GM19239 (cell line): ENCODE results near the gene ANKFN1.

Source experiments
- DNase-seq: peaks from one replicate; pipeline ENCODE4 v3.0.0; 2011; ENCODE audit warnings: low spot score; ENCODE audit not compliant: insufficient read length
- FAIRE-seq: peaks from 2 replicates; lab custom pipeline; 2011; peaks lifted over from hg19 to GRCh38; lab: Jason Lieb, UNC

ANKFN1 gene

DNA sequence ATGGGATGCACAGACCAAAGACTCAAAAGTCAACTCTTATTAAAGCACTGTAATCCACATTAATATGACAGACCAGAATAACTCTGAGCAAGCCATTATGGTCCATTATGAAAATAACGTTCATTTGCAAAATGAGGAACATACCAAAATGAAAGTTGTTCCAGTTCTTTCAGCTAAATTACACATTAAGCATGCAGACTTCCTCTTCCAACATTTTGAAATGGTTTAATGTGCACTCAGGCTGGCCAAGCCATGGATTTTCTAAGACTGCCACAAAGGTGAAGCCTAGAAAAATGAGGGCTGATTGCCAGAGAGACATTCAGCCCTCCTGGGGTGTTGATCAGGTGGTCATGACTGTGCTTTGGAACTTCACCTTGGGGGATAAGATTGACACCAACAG is 383.5 kb downstream of the ANKFN1 start:
- no peak for FAIRE-seq
- DNase-seq: no peak

- FAIRE-seq (no peak), DNase-seq (no peak)
Observed at GRCh38 chr17:56540836-56541235, 387.6 kb downstream of the ANKFN1 start.

GRCh38 chr17:56543280-56543679 is 390.0 kb downstream of the ANKFN1 start:
- FAIRE-seq: no peak
- no peak for DNase-seq

- no peak for DNase-seq
Observed at GRCh38 chr17:56545106-56545505, 391.8 kb downstream of the ANKFN1 start.

GRCh38 chr17:56545930-56546329 is 392.7 kb downstream of the ANKFN1 start:
- FAIRE-seq: no peak
- DNase-seq: no peak

More at GRCh38 chr17:56545106-56545505, 391.8 kb downstream of the ANKFN1 start:
- no peak for FAIRE-seq

GRCh38 chr17:56548661-56549060 is 395.4 kb downstream of the ANKFN1 start:
- FAIRE-seq (no peak), DNase-seq (no peak)

- FAIRE-seq (no peak), DNase-seq (no peak)
Observed at GRCh38 chr17:56549501-56549900, 396.2 kb downstream of the ANKFN1 start.

DNA sequence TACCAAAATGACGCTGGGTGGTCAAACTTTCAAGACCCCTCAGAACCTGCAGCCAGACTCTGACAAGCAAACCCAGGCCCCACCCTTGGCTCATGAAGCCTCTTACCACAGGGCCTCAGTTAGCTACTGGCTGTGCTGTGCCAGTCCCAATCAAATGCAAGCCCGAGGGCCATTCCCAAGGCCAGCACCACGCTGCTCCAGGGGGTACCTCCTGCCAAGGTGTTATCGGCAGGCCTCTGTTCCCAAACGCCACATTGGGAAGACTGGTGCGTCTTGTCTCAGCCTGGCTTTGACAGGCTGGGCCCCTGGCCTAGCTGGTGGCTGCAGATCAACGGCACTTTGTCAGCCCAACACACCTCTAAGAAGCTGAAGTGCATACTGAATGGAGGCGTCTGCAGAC is 404.4 kb downstream of the ANKFN1 start:
- no peak for DNase-seq
- FAIRE-seq: no peak

- DNase-seq (no peak), FAIRE-seq (no peak)
Observed at GRCh38 chr17:56558088-56558487, 404.8 kb downstream of the ANKFN1 start.
